H7 (cell line): ENCODE measurements around the gene OR2T3. TPM values are rescaled to one million over a fixed set of nuclear protein-coding genes. Genes with fewer than 3 reads are reported as not detected.
"Not testable (repeated sequence)": the region's sequence is repeated elsewhere in the genome, so short reads cannot be mapped to it uniquely, and the experiment has no call there.

Source experiments
- DNase-seq: peaks from one replicate; pipeline ENCODE4 v3.0.0; 2012
- H3K27me3 ChIP-seq: 2 replicates; pipeline ENCODE4 v1.6.0; 2011; ENCODE audit warnings: mild to moderate bottlenecking, low read length; ENCODE audit not compliant: control insufficient read depth, insufficient read depth
- H3K36me3 ChIP-seq: replicated peaks from 2 replicates; pipeline ENCODE4 v1.5.1; 2011; ENCODE audit warnings: low read length; ENCODE audit not compliant: control insufficient read depth, insufficient read depth
- H3K4me3 ChIP-seq: 2 replicates; pipeline ENCODE4 v1.5.1; 2011; ENCODE audit warnings: low read depth, mild to moderate bottlenecking, control low read depth, low read length, moderate library complexity; ENCODE audit not compliant: insufficient read depth
- total RNA-seq: library from RNA; depleted of rRNA; stranded (reverse); fragments of >200 nt; shearing (Covaris generic); gene quantifications from 2 replicates; pipeline ENCODE4 v1.2.3, GENCODE V29; 2014; rRNA removed

The OR2T3 gene
- not detected in 2 replicates for total RNA-seq

DNA sequence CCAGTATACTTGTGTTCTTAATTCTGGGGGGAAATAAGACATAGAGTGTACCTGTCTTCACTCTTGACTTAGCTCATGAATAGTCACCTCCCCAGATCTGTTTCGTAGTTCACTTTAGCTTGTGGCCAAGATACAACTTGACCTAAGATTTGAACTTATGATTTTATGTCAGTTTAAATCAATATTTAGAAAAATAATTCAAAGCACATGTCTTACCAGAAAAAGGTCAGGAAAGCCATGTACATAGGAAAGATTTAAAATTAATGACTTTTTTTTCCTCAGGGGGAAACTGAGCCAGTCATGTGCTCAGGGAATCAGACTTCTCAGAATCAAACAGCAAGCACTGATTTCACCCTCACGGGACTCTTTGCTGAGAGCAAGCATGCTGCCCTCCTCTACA, at the start of gene OR2T3:
Gene OR2T3, plus strand, starts transcription at position 301 of the 400 bp plus-strand sequence. Its CDS starts 0 bp downstream, at position 301.
- DNase-seq, H3K4me3 ChIP-seq, H3K27me3 ChIP-seq: not testable (repeated sequence)

DNA sequence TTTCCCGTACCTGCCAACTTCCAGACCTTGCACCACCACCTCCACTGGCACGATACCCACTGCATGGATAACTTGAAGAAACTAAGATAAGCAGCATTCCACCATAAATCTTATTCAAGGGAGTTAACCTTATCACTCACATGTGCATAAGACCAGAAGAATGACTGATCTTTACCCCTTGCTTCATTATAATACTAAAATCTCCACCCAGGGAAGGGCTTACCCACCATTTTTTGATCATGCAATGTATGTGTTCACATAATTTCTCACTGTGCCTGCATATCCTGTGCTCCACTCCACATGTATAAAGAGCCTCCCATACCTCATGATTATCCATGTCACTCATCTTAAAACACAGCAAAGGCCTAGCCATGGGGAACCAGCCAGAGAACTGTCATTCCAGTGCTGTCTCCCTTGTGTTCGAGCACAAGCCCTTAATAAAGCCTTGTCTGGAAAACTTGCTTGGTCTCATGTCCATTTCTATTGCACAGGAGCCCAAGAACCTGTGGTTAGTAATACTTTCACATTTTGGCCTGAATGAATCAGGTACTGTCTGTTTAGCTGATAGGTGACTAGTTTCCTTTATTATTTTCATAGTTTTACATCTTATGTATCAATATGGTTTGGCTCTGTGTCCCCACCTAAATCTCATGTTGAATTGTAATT, 45.5 kb upstream of the OR2T3 start:
- not testable (repeated sequence) for H3K36me3 ChIP-seq, H3K4me3 ChIP-seq

More for the DNA sequence above, at the start of gene OR2T3:
- not testable (repeated sequence) for H3K36me3 ChIP-seq

DNA sequence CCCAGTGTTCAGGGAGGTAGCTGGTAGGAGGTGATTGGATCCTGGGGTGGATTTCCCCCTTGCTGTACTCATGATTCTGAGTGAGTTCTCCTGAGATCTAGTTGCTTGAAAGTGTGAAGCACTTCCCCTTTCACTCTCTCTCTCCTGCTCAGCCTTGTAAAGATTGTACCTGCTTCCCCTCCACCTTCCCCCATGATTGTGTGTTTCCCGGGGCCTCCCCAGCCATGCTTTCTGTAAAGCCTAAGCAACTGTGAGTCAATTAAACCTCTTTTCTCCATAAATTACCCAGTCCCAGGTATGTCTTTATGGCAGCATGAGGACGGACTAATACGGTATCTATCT, 45.0 kb upstream of the OR2T3 start:
- DNase-seq: not testable (repeated sequence)

More for the DNA sequence above, 45.5 kb upstream of the OR2T3 start:
- DNase-seq, H3K27me3 ChIP-seq: not testable (repeated sequence)

DNA sequence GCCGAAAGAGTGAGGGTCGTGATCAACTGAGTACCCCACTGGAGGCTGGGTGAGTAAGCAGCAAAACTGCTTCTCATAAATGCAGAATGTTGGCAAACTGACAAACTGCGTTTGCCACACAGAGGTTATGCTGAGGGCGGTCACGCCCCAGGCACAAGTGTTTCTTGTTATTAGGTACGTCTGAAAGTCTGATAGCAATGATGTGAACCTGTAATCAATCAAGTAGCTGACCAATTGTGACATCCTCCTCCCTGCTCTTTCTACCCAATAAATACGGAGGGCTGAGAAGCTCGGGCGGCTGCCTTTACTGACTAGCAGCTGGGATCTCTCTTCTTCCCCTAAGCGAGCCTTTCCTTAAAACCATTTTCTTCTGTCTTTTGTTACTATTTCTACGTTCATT, 41.5 kb upstream of the OR2T3 start:
- H3K36me3 ChIP-seq, DNase-seq, H3K27me3 ChIP-seq, H3K4me3 ChIP-seq: not testable (repeated sequence)

More for the DNA sequence above, 45.0 kb upstream of the OR2T3 start:
- H3K36me3 ChIP-seq, H3K4me3 ChIP-seq, H3K27me3 ChIP-seq: not testable (repeated sequence)

- DNase-seq, H3K27me3 ChIP-seq, H3K4me3 ChIP-seq, H3K36me3 ChIP-seq: not testable (repeated sequence)
These were observed 41.0 kb upstream of the OR2T3 start for GRCh38 chr1:248432201-248432600.

DNA sequence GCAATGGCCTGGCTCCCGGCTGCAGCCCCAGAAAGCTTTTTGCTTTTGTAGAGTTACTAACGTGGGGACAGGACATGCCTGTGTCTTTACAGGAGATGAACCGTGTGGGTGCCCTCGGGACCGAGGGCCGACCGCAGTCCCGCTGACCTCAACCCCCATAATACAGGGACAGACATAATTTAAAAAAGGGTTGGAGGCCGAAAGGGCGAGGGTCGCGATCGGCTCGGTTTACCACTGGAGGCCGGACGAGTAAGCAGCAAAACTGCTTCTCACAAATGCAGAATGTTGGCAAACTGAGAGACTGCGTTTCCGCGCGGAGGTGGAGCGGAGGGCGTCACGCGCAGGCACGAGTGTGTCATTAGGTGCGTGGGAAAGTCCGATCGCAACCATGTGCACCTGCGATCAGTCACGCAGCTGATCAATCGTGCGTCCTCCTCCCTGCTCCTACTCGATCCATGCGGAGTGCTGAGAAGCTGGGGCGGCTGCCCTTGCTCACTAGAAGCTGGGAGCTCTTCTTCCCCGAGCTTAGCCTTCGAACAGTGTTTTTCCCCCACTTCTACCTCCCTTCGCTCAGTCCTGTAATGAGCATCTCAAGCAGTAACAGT, 39.2 kb upstream of the OR2T3 start:
- H3K27me3 ChIP-seq, H3K36me3 ChIP-seq, H3K4me3 ChIP-seq, DNase-seq: not testable (repeated sequence)

- H3K36me3 ChIP-seq, H3K27me3 ChIP-seq, H3K4me3 ChIP-seq, DNase-seq: not testable (repeated sequence)
These were observed 38.2 kb upstream of the OR2T3 start for GRCh38 chr1:248434913-248435312.

DNA sequence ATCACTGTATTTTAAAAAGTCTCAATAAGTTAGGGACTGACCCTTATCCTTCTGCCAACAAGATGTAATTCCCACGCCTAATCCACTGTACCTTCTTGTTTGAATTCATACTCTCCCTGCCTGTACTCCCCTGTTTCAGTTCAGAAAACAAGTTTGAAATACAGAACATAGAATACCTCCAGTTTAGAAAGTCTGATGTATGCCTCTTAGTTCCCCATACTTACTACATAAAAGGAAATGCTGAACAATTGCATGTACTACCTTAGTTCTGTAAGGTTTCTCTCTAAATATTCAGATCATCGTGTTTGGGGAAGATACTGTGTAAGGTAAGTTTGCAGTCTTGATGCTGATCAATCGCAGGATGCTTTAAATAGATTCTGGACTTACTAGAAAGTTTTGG, 36.8 kb upstream of the OR2T3 start:
- H3K4me3 ChIP-seq, DNase-seq, H3K27me3 ChIP-seq, H3K36me3 ChIP-seq: not testable (repeated sequence)

- not testable (repeated sequence) for H3K36me3 ChIP-seq, H3K4me3 ChIP-seq, H3K27me3 ChIP-seq, DNase-seq
These were observed 34.5 kb upstream of the OR2T3 start for GRCh38 chr1:248438668-248439067.

DNA sequence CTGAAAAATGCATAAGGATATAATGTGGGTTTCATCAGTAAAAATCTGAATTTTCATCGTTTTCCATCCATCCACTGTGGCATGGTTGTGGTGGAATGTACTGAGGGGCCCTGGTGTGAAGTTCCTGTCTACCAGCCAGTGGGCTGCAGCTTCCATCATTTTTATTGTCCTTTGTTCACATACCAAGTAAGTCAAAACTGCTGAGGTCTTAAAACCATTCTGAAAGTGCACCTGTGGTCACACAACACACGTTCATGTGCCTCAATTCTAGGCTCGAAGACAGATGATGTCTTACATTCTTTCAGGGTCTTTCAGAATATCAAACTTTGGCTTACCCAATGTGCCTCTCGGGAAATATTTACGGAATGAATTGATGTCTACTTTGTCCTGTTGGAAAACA, 33.9 kb upstream of the OR2T3 start:
- not testable (repeated sequence) for H3K4me3 ChIP-seq, DNase-seq, H3K27me3 ChIP-seq, H3K36me3 ChIP-seq

DNA sequence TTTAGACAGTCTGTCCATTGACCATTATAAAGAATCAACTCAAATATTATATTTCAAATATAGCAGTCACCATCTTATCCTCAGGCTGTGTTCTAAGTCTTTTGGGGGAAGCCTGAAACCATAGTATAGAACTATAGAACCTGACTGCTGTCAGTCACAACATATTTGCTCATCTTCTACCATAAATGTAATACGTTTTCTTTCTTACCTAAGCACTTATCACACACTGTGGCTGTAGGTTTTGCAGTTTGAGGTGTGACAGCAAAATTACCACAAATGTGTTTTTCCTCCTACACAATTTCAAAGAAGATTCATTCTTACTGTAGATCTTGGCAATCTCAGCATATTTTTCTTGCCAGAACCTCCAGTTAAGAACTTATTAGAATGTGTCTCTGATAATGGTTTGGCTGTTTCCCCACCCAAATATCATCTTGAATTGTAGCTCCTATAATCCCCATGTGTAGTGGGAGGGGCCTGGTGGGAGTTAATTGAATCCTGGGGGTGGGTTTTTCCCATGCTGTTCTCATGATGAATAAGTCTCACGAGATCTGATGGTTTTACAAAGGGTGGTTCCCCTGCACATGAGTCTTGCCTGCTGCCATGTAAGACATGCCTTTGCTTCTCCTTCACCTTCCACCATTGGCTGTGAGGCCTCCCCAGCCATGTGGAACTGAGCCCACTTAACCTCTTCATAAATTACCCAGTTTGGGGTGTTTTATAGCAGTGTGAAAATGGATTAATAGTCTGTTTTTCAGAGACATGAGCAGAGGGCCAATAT, 30.5 kb upstream of the OR2T3 start:
- not testable (repeated sequence) for DNase-seq

DNA sequence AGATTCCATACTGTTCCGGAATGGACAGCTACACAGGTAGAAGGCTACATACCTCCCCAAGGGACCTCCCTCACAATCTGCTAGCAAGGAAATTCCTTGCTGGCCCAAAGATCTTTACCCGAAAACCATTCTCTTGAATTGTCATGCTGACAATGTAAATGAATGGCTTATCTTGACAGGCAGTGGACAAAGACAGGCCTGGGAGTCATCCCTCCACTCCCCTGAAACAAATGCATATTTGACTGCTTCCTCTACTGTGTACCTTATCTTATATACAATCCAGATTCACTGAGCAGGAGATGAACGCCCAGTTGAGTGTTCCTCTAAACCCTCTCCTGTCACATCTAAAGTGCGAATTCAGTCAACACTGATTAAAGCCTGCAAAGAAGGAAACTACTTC, 28.5 kb upstream of the OR2T3 start:
- H3K4me3 ChIP-seq, H3K36me3 ChIP-seq, DNase-seq, H3K27me3 ChIP-seq: not testable (repeated sequence)

More for the DNA sequence above, 30.5 kb upstream of the OR2T3 start:
- not testable (repeated sequence) for H3K4me3 ChIP-seq, H3K36me3 ChIP-seq, H3K27me3 ChIP-seq

GRCh38 chr1:248445399-248445798, 27.8 kb upstream of the OR2T3 start, which contains the start of gene OR2T2:
TSS of gene OR2T2 (plus strand) at chr1:248445637. CDS start at chr1:248452798, 7,161 bp downstream.
- not testable (repeated sequence) for H3K4me3 ChIP-seq, H3K36me3 ChIP-seq, DNase-seq, H3K27me3 ChIP-seq

DNA sequence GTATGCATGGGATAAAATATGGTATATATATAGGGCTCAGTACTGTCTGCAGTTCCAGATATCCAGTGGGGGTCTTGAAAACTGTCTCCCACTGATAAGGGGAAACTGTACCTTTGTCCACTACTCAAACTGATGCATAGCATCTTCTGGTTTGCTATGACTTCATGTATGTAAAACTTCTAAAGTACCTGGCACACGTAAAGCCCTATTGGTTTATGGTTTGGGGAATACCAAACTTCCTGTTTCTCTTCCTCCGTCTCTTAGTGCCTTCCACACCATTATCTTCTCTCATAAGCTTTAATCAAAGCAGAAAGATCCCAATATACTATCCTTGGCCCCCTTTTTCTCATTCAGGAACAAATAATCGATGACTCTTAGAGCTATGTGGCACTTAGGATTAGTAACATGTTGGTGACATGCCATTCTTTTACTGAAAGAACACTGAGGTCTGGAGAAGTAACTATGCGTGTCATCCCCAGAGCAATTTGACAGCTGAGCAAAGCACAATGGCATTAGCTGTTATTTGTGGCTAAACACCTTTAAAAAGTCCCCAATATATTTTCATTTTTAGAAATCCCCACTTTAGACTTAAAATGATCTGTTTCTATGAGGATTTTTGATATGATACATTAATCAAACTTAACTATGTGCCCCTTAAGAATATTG, 24.6 kb upstream of the OR2T3 start:
- H3K4me3 ChIP-seq, H3K27me3 ChIP-seq, H3K36me3 ChIP-seq, DNase-seq: not testable (repeated sequence)
